Measurements from ENCODE around the gene BPIFB4. TPM values are rescaled to one million over a fixed set of nuclear protein-coding genes. Genes with fewer than 3 reads are reported as not detected.

BPIFB4 gene
- total RNA-seq, 1 donor from 2014 or later, result not detected

GRCh38 chr20:33086052-33086722, 6.7 kb downstream of the BPIFB4 start:
- intact Hi-C loops (cut with DNase I), result no loop called here

GRCh38 chr20:33091147-33091546, 11.7 kb downstream of the BPIFB4 start:
- Histone ChIP-seq H3K36me3 (no peaks in the 10 kb centered on the region), H3K27me3 (no peaks in the 10 kb centered on the region), H3K9me3 (no peaks in the 10 kb centered on the region), H3K4me1 (no peaks in the 10 kb centered on the region), H3K27ac (no peak overlapping the region), H3K4me3 (no peak overlapping the region)
- TF ChIP-seq CTCF (IDR thresholded peaks at IDR 0.05), result no peak
- DNase-seq (ENCODE audit: low spot score in 2 of 2), result no peak
- intact Hi-C loops (cut with DNase I), result no loop called here

More at GRCh38 chr20:33086052-33086722, 6.7 kb downstream of the BPIFB4 start:
- no peaks in the 10 kb centered on the region for H3K36me3 ChIP-seq
- H3K27me3 ChIP-seq, result no peaks in the 10 kb centered on the region
- H3K9me3 ChIP-seq, result no peaks in the 10 kb centered on the region
- H3K4me3 ChIP-seq, result no peak overlapping the region
- H3K27ac ChIP-seq, result no peak overlapping the region
- TF ChIP-seq CTCF (IDR thresholded peaks at IDR 0.05), result no peak
- no peak for DNase-seq (ENCODE audit: low spot score in 2 of 2)
- no peaks in the 10 kb centered on the region for H3K4me1 ChIP-seq

GRCh38 chr20:33091693-33092092, 12.2 kb downstream of the BPIFB4 start:
- Histone ChIP-seq H3K27ac (no peak overlapping the region), H3K4me3 (no peak overlapping the region), H3K9me3 (no peaks in the 10 kb centered on the region), H3K36me3 (no peaks in the 10 kb centered on the region), H3K4me1 (no peaks in the 10 kb centered on the region), H3K27me3 (no peaks in the 10 kb centered on the region)
- intact Hi-C loops (cut with DNase I), result no loop called here
- DNase-seq (ENCODE audit: low spot score in 2 of 2), result no peak
- TF ChIP-seq CTCF (IDR thresholded peaks at IDR 0.05), result no peak

GRCh38 chr20:33092361-33092760, 12.9 kb downstream of the BPIFB4 start:
- no peak for DNase-seq (ENCODE audit: low spot score in 2 of 2)
- intact Hi-C loops (cut with DNase I), result no loop called here

GRCh38 chr20:33093074-33093473, 13.6 kb downstream of the BPIFB4 start:
- no peak overlapping the region for H3K27ac ChIP-seq
- H3K36me3 ChIP-seq, result no peaks in the 10 kb centered on the region
- no peaks in the 10 kb centered on the region for H3K27me3 ChIP-seq
- intact Hi-C loops (cut with DNase I), result no loop called here
- H3K9me3 ChIP-seq, result no peaks in the 10 kb centered on the region
- no peaks in the 10 kb centered on the region for H3K4me1 ChIP-seq
- DNase-seq (ENCODE audit: low spot score in 2 of 2), result no peak
- TF ChIP-seq CTCF (IDR thresholded peaks at IDR 0.05), result no peak
- no peak overlapping the region for H3K4me3 ChIP-seq

More at GRCh38 chr20:33092361-33092760, 12.9 kb downstream of the BPIFB4 start:
- Histone ChIP-seq H3K4me3 (no peak overlapping the region), H3K27me3 (no peaks in the 10 kb centered on the region), H3K4me1 (no peaks in the 10 kb centered on the region), H3K27ac (no peak overlapping the region), H3K9me3 (no peaks in the 10 kb centered on the region), H3K36me3 (no peaks in the 10 kb centered on the region)
- no peak for TF ChIP-seq CTCF (IDR thresholded peaks at IDR 0.05)

- no peaks in the 10 kb centered on the region for H3K4me1 ChIP-seq
- intact Hi-C loops (cut with DNase I), result no loop called here
- TF ChIP-seq CTCF (IDR thresholded peaks at IDR 0.05), result no peak
- H3K4me3 ChIP-seq, result no peak overlapping the region
- no peak overlapping the region for H3K27ac ChIP-seq
- no peaks in the 10 kb centered on the region for H3K9me3 ChIP-seq
- H3K36me3 ChIP-seq, result no peaks in the 10 kb centered on the region
- no peak for DNase-seq (ENCODE audit: low spot score in 2 of 2)
- no peaks in the 10 kb centered on the region for H3K27me3 ChIP-seq
These were observed 14.1 kb downstream of the BPIFB4 start for GRCh38 chr20:33093582-33093981.
